ENCODE results near the gene CDX4. TPM values are rescaled to one million over a fixed set of nuclear protein-coding genes. Genes with fewer than 3 reads are reported as not detected.
"Not testable (repeated sequence)": the region's sequence is repeated elsewhere in the genome, so short reads cannot be mapped to it uniquely, and the experiment has no call there.

The CDX4 gene
- total RNA-seq, 4 donors from 2014 or later, result not detected

DNA sequence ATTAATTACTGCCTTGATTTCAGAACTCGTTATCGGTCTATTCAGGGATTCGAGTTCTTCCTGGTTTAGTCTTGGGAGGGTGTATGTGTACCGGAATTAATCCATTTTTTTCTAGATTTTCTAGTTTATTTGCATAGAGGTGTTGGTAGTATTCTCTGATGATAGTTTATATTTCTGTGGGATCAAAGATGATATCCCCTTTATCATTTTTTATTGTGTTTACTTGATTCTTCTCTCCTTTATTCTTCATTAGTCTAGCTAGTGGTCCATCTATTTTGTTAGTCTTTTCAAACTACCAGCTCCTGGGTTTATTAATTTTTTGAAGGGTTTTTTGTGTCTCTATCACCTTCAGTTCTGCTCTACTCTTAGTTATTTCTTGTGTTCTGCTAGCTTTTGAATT is 32.1 kb downstream of the CDX4 start:
- no peaks in the 10 kb centered on the region for H3K36me3 ChIP-seq
- DNase-seq (ENCODE audit: low spot score in 2 of 2), result no peak
- no peak overlapping the region for H3K27ac ChIP-seq
- H3K27me3 ChIP-seq, result no peaks in the 10 kb centered on the region
- no peaks in the 10 kb centered on the region for H3K4me1 ChIP-seq
- no peak overlapping the region for H3K4me3 ChIP-seq
- TF ChIP-seq, protein P1, sequence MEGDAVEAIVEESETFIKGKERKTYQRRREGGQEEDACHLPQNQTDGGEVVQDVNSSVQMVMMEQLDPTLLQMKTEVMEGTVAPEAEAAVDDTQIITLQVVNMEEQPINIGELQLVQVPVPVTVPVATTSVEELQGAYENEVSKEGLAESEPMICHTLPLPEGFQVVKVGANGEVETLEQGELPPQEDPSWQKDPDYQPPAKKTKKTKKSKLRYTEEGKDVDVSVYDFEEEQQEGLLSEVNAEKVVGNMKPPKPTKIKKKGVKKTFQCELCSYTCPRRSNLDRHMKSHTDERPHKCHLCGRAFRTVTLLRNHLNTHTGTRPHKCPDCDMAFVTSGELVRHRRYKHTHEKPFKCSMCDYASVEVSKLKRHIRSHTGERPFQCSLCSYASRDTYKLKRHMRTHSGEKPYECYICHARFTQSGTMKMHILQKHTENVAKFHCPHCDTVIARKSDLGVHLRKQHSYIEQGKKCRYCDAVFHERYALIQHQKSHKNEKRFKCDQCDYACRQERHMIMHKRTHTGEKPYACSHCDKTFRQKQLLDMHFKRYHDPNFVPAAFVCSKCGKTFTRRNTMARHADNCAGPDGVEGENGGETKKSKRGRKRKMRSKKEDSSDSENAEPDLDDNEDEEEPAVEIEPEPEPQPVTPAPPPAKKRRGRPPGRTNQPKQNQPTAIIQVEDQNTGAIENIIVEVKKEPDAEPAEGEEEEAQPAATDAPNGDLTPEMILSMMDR (IDR thresholded peaks at IDR 0.05), result no peak
- TF ChIP-seq EP300 (IDR thresholded peaks at IDR 0.05), result no peak
- TF ChIP-seq POLR2A (IDR thresholded peaks at IDR 0.05), result no peak
- WGBS, 2 donors, result 93 to 96% methylated on average over 4 of the region's 4 CpGs
- H3K9me3 ChIP-seq, result peaks cover 0 to 3% (median 0%) of the 10 kb centered on the region in 4 donors

DNA sequence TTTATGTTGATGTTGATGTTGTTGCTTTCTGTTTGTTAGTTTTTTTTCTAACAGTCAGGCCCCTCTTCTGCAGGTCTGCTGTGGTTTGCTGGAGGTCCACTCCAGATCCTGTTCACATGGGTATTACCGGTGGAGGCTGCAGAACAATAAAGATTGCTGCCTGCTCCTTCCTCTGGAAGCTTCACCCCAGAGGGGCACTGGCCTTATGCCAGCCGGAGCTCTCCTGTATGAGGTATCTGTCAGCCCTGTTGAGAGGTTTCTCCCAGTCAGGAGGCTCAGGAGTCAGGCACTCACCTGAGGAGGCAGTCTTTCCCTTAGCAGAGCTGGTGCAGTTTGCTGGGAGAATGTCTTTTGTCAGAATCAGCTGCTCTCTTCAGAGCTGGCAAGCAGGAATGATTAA is 34.7 kb downstream of the CDX4 start:
- DNase-seq (ENCODE audit: low spot score in 2 of 2), result no peak
- TF ChIP-seq, protein P1 (IDR thresholded peaks at IDR 0.05), result no peak
- TF ChIP-seq POLR2A (IDR thresholded peaks at IDR 0.05) (no peak), EP300 (IDR thresholded peaks at IDR 0.05) (no peak)
- Histone ChIP-seq H3K27ac (no peak overlapping the region), H3K4me1 (no peaks in the 10 kb centered on the region), H3K9me3 (peaks cover 0 to 3% (median 0%) of the 10 kb centered on the region in 4 donors), H3K36me3 (no peaks in the 10 kb centered on the region), H3K27me3 (no peaks in the 10 kb centered on the region), H3K4me3 (no peak overlapping the region)
- WGBS, 2 donors, result 60 to 77% methylated on average over 2 of the region's 2 CpGs

DNA sequence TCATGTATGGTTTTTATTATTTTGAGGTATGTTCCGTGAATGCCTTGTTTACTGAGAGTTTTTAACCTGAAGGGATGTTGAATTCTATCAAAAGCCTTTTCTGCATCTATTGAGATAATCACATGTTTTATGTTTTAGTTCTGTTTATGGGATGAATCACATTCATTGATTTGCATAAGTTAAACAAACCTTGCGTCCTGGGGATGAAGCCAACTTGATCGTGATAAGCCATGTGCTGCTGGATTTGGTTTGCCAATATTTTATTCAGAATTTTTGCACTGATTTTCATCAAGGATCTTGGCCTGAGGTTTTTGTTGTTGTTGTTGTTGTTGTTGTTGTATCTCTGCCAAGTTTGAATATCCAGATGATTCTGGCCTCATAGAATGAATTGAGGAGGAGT is 43.8 kb downstream of the CDX4 start:
- H3K4me3 ChIP-seq, result no peak overlapping the region
- WGBS, 2 donors, result 75 to 82% methylated on average over 3 of the region's 3 CpGs
- DNase-seq (ENCODE audit: low spot score in 2 of 2), result no peak
- no peaks in the 10 kb centered on the region for H3K4me1 ChIP-seq
- no peaks in the 10 kb centered on the region for H3K9me3 ChIP-seq
- no peaks in the 10 kb centered on the region for H3K27me3 ChIP-seq
- no peaks in the 10 kb centered on the region for H3K36me3 ChIP-seq
- H3K27ac ChIP-seq, result no peak overlapping the region
- TF ChIP-seq POLR2A (IDR thresholded peaks at IDR 0.05), result no peak
- TF ChIP-seq EP300 (IDR thresholded peaks at IDR 0.05), result no peak
- TF ChIP-seq, protein P1 (IDR thresholded peaks at IDR 0.05), result no peak

DNA sequence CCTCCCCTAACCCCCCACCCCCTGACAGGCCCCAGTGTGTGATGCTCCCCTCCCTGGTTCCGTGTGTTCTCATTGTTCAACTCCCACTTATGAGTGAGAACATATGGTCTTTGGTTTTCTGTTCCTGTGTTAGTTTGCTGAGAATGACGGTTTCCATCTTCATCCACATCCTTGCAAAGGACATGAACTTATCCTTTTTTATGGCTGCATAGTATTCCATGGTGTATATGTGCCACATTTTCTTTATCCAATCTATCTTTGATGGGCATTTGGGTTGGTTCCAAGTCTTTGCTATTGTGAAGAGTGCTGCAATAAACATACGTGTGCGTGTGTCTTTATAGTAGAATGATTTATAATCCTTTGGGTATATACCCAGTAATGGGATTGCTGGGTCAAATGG is 45.3 kb downstream of the CDX4 start:
- H3K4me1 ChIP-seq; H3K4me3 ChIP-seq; H3K9me3 ChIP-seq; H3K27me3 ChIP-seq; H3K27ac ChIP-seq; DNase-seq (ENCODE audit: low spot score in 2 of 2); H3K36me3 ChIP-seq: not testable (repeated sequence)
- 90 to 97% methylated on average over 4 of the region's 4 CpGs for WGBS, 2 donors

Small RNA genes lying within 50 kb of the gene (small RNA-seq; reads per million reads assigned to genes)
- gene MORF4L1P6, result not detected
- gene RNU6-1044P, result not detected

Other genes starting within 250 kb of the CDX4 start
- 1 to 10 TPM; 3.3 to 7.2 (median 5.6) TPM for gene NAP1L2, start 232.2 kb upstream of the CDX4 start, total RNA-seq
- 10 to 100 TPM in 3 of 4 donors, 1 to 10 TPM in 1; 7.6 to 12.3 (median 10.4) TPM for gene CHIC1, start 116.1 kb downstream of the CDX4 start, total RNA-seq

Measured in tibial nerve (tissue), 4 donors.